Pancreas (tissue), 10 donors: ENCODE data around the gene LY6G5C. TPM values are rescaled to one million over a fixed set of nuclear protein-coding genes. Genes with fewer than 3 reads are reported as not detected.

Source experiments
- ATAC-seq, 4 donors: fragments of 200-7000 bp; cut with Tn5 transposase; one replicate each; pipeline versions ENCODE4 v1.8.0 to v1.9.1; 2020; ENCODE audit warnings: mild to moderate bottlenecking in 4 of 4, moderate library complexity in 4 of 4
- DNase-seq, 6 donors: peaks; one replicate each; pipeline ENCODE4 v3.0.0-alpha.2; 2020
- FAIRE-seq: peaks from 2 replicates; lab custom pipeline; 2012; peaks lifted over from hg19 to GRCh38; lab: Jason Lieb, UNC
- H3K27ac ChIP-seq, 4 donors: fragments of 200-600 bp; sonication (generic); 1 replicate in 3 of 4; 2 replicates in 1 of 4; pipeline versions ENCODE4 v1.5.0 to v1.8.0; 2020
- H3K27me3 ChIP-seq, 4 donors: fragments of 200-600 bp; one replicate each; pipeline ENCODE4 v1.8.0; 2021
- H3K36me3 ChIP-seq, 3 donors: fragments of 200-600 bp; sonication (generic) in 1 of 3; one replicate each; pipeline versions ENCODE4 v1.5.0 to v1.8.0; 2020 to 2021
- H3K4me1 ChIP-seq, 3 donors: fragments of 200-600 bp; one replicate each; pipeline ENCODE4 v1.8.0; 2021
- H3K4me3 ChIP-seq, 4 donors: fragments of 200-600 bp; sonication (generic) in 2 of 4; one replicate each; pipeline versions ENCODE4 v1.5.0 to v1.8.0; 2020 to 2021
- H3K9me3 ChIP-seq, 4 donors: fragments of 200-600 bp; one replicate each; pipeline ENCODE4 v1.8.0; 2021
- CTCF ChIP-seq, 4 donors: fragments of 200-600 bp; sonication (generic) in 3 of 4; IDR thresholded peaks; one replicate each; pipeline versions ENCODE4 v1.5.0 to v1.8.0; 2021; ENCODE audit warnings: antibody characterized with exemption in 4 of 4
- WGBS, 2 donors: extraction: QIAGEN DNeasy Blood & Tissue Kit; methylation state at CpG; one replicate each; pipeline ENCODE4 v1.1.7; 2013; 5-methylcytosine and 5-hydroxymethylcytosine counted together
- intact Hi-C, 3 donors: fragments of 100-400 bp; cut with DNase I; formaldehyde crosslinking; loops; one replicate each; pipeline versions ENCODE4 v1.11.1 to v1.14.2; 2022
- polyA plus RNA-seq, 2 donors: library from polyadenylated mRNA; stranded (reverse); fragments of 200-250 nt; gene quantifications; one replicate each; pipeline ENCODE4 v1.2.3, GENCODE V29; 2013
- total RNA-seq, 6 donors: library from RNA; stranded (reverse); fragmentation: NEBNext Ultra II Directional in 4 of 6; extraction: Animal tissue kit (Norgen Biotek cat#: 25700) in 4 of 6; gene quantifications; one replicate each; pipeline versions ENCODE4 v1.2.1 to v1.2.4, GENCODE V29; 2021 to 2023
- donor health status: healthy with polysubstance abuse.
- donor health status: DM: no; HTN: no; CAD: no; lungs with moderate emphysema.
- donor health status: DM: no; HTN: no; CAD: no.
- donor health status: control.
- donor health status: control.
- donor health status: Bipolar disorder and iron deficiency.
- donor health status: DM: yes; HTN: yes; CAD: no.
- donor health status: DM: no; HTN: no; CAD: no.
- donor health status: DM: no; HTN: no; CAD: no.
- donor health status: DM: yes; HTN: yes; CAD: no.

Gene LY6G5C
- total and polyA plus RNA-seq, 8 donors = 1.6 to 2.9 (median 2.4) TPM

GRCh38 chr6:31631681-31632278 is 49.1 kb downstream of the LY6G5C start:
- H3K4me1 ChIP-seq = no peaks in the 10 kb centered on the region
- H3K4me3 ChIP-seq = no peak overlapping the region
- TF ChIP-seq CTCF (IDR thresholded peaks at IDR 0.05) = no peak
- peak in 1 of 4 donors; percentile 4 for ATAC-seq
- H3K27me3 ChIP-seq = no peaks in the 10 kb centered on the region
- H3K9me3 ChIP-seq = no peaks in the 10 kb centered on the region
- H3K27ac ChIP-seq = no peak overlapping the region
- peak in 1 of 6 donors; percentile 69 for DNase-seq
- H3K36me3 ChIP-seq = peaks cover 14 to 83% (median 72%) of the 10 kb centered on the region in 3 donors
- FAIRE-seq = no peak
- 92 to 94% methylated on average over 30 to 32 of the region's 32 CpGs for WGBS, 2 donors
- intact Hi-C loops = no loop called here

GRCh38 chr6:31631209-31631608 is 49.7 kb downstream of the LY6G5C start:
- TF ChIP-seq CTCF (IDR thresholded peaks at IDR 0.05) = no peak
- Histone ChIP-seq H3K4me3 (no peak overlapping the region), H3K27me3 (no peaks in the 10 kb centered on the region), H3K36me3 (peaks cover 16 to 83% (median 72%) of the 10 kb centered on the region in 3 donors), H3K9me3 (no peaks in the 10 kb centered on the region), H3K27ac (no peak overlapping the region), H3K4me1 (no peaks in the 10 kb centered on the region)
- FAIRE-seq (no peak), ATAC-seq (no peak), DNase-seq (peak in 1 of 6 donors; percentile 66)
- WGBS, 2 donors = 89% methylated on average over 16 of the region's 16 CpGs
- intact Hi-C loops = no loop called here

- H3K27me3 ChIP-seq = no peaks in the 10 kb centered on the region
- ATAC-seq (no peak), DNase-seq (no peak), FAIRE-seq (no peak)
- no peaks in the 10 kb centered on the region for H3K9me3 ChIP-seq
- intact Hi-C loops = no loop called here
- H3K4me1 ChIP-seq = no peaks in the 10 kb centered on the region
- peaks cover 18 to 83% (median 72%) of the 10 kb centered on the region in 3 donors for H3K36me3 ChIP-seq
- no peak overlapping the region for H3K4me3 ChIP-seq
- WGBS, 2 donors = 90 to 94% methylated on average over 25 of the region's 25 CpGs
- H3K27ac ChIP-seq = no peak overlapping the region
- no peak for TF ChIP-seq CTCF (IDR thresholded peaks at IDR 0.05)
Observed at GRCh38 chr6:31630177-31630934, 50.5 kb downstream of the LY6G5C start.

GRCh38 chr6:31629014-31629413 is 51.9 kb downstream of the LY6G5C start:
- no peak overlapping the region for H3K27ac ChIP-seq
- H3K27me3 ChIP-seq = no peaks in the 10 kb centered on the region
- intact Hi-C loops = no loop called here
- no peak overlapping the region for H3K4me3 ChIP-seq
- no peak for TF ChIP-seq CTCF (IDR thresholded peaks at IDR 0.05)
- no peaks in the 10 kb centered on the region for H3K9me3 ChIP-seq
- no peak for ATAC-seq
- no peak for FAIRE-seq
- WGBS, 2 donors = 91 to 95% methylated on average over 7 of the region's 7 CpGs
- H3K36me3 ChIP-seq = peaks cover 25 to 83% (median 74%) of the 10 kb centered on the region in 3 donors
- DNase-seq = no peak
- H3K4me1 ChIP-seq = no peaks in the 10 kb centered on the region
